Chondrocyte (in vitro differentiated cells): ENCODE data around the gene PPP1R2B. TPM values are rescaled to one million over a fixed set of nuclear protein-coding genes. Genes with fewer than 3 reads are reported as not detected.

Source experiments
- DNase-seq: peaks from one replicate; pipeline ENCODE4 v3.0.0; 2021; ENCODE audit warnings: mixed read lengths, low spot score
- H3K27ac Mint-ChIP-seq: one replicate; pipeline ENCODE4 v1.8.0; 2021; ENCODE audit warnings: mild to moderate bottlenecking, moderate library complexity, mixed read lengths; ENCODE audit not compliant: unreplicated experiment
- H3K27me3 Mint-ChIP-seq: 2 replicates; pipeline ENCODE4 v1.8.0; 2021; ENCODE audit warnings: low read depth, mixed read lengths
- H3K36me3 Mint-ChIP-seq: 2 replicates; pipeline ENCODE4 v1.8.0; 2021; ENCODE audit warnings: low read depth, mixed read lengths
- H3K4me1 Mint-ChIP-seq: 2 replicates; pipeline ENCODE4 v1.8.0; 2021; ENCODE audit warnings: low read depth, mild to moderate bottlenecking, mixed read lengths
- H3K4me3 Mint-ChIP-seq: one replicate; pipeline ENCODE4 v1.8.0; 2021; ENCODE audit warnings: mild to moderate bottlenecking, moderate library complexity, mixed read lengths; ENCODE audit not compliant: unreplicated experiment
- H3K9me3 Mint-ChIP-seq: 2 replicates; pipeline ENCODE4 v1.8.0; 2021; ENCODE audit warnings: low read depth, mixed read lengths
- CTCF ChIP-seq: fragments of 200-600 bp; sonication (generic); IDR thresholded peaks from 2 replicates; pipeline ENCODE4 v1.5.0; 2021; ENCODE audit warnings: antibody characterized with exemption, mild to moderate bottlenecking, moderate library complexity
- total RNA-seq: library from RNA; stranded (reverse); gene quantifications from 3 replicates; pipeline ENCODE4 v1.2.1, GENCODE V29; 2021

PPP1R2B gene
- total RNA-seq, 1 donor from 2014 or later: not detected

DNA sequence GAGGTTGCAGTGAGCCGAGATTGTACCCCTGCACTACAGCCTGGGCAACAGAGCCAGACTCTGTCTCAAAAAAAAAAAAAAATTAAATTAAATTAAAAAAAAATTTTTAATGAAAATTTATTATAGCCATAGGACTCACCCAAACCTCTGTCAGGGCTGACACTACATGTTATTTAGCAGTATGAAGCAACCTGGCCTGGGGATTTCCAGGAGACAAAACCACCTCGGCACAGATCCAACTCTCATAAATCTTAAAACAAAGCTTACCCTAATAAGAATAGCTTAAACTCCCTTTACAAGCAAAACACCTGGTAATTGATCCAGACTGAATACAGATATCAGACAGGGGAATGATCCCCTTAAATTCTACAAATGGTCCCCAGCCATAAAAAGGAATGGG, 38.4 kb downstream of the PPP1R2B start:
- H3K27me3 Mint-ChIP-seq: peaks cover 32% of the 10 kb centered on the region
- no peaks in the 10 kb centered on the region for H3K9me3 Mint-ChIP-seq
- H3K36me3 Mint-ChIP-seq: no peaks in the 10 kb centered on the region
- H3K4me3 Mint-ChIP-seq: no peak overlapping the region
- DNase-seq: no peak
- H3K4me1 Mint-ChIP-seq: no peaks in the 10 kb centered on the region
- no peak overlapping the region for H3K27ac Mint-ChIP-seq
- TF ChIP-seq CTCF: no peak

GRCh38 chr5:156892223-156892622, 42.1 kb downstream of the PPP1R2B start:
- Mint-ChIP-seq H3K27me3 (peaks cover 21% of the 10 kb centered on the region), H3K36me3 (no peaks in the 10 kb centered on the region), H3K27ac (no peak overlapping the region), H3K4me3 (no peak overlapping the region), H3K9me3 (no peaks in the 10 kb centered on the region), H3K4me1 (no peaks in the 10 kb centered on the region)
- no peak for TF ChIP-seq CTCF
- DNase-seq: no peak

GRCh38 chr5:156892864-156893263, 42.8 kb downstream of the PPP1R2B start:
- Mint-ChIP-seq H3K4me3 (no peak overlapping the region), H3K27me3 (peaks cover 21% of the 10 kb centered on the region), H3K4me1 (no peaks in the 10 kb centered on the region), H3K9me3 (no peaks in the 10 kb centered on the region), H3K27ac (no peak overlapping the region), H3K36me3 (no peaks in the 10 kb centered on the region)
- no peak for DNase-seq
- TF ChIP-seq CTCF: no peak

DNA sequence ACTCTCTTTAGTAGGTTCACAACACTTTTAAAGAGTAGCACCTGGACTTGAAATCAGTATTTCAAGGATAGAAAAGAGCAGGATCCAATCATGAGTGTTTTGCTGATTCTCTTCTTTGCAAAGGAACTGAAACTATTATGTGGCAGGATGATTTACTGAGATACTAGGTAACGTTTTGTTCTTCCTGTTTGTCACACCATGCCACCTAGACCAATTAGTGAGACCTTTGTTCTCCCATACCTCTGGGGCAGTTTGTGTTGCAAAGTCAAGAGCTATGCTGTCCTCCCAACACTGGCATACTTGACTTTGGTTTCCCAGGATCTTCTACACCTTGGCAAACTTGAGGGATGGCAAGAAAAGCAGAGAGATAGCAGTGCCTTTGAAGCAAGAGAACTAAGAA, 43.4 kb downstream of the PPP1R2B start:
- H3K27me3 Mint-ChIP-seq: peaks cover 21% of the 10 kb centered on the region
- DNase-seq: no peak
- no peaks in the 10 kb centered on the region for H3K36me3 Mint-ChIP-seq
- H3K4me3 Mint-ChIP-seq: no peak overlapping the region
- no peaks in the 10 kb centered on the region for H3K4me1 Mint-ChIP-seq
- H3K27ac Mint-ChIP-seq: no peak overlapping the region
- TF ChIP-seq CTCF: no peak
- no peaks in the 10 kb centered on the region for H3K9me3 Mint-ChIP-seq

DNA sequence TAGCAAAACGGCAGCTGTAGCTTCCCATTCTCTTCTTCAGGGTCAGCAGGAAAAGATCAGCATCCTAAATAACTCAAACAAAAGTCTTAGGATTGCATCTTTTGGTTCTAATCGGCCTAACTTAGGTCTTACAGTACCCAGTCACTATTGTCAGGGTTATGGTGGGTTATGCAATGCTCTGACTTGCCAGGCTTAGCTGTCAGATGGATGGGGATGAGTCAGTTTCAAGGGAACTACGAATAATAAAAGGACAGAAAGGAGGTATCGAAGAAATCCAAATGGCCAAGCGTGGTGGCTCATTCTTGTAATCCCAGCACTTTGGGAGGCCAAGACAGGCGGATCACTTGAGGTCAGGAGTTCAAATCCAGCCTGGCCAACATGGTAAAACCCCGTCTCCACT, 46.5 kb downstream of the PPP1R2B start:
- no peak overlapping the region for H3K4me3 Mint-ChIP-seq
- H3K27me3 Mint-ChIP-seq: peaks cover 5% of the 10 kb centered on the region
- no peak for DNase-seq
- no peak for TF ChIP-seq CTCF
- H3K27ac Mint-ChIP-seq: no peak overlapping the region
- H3K9me3 Mint-ChIP-seq: no peaks in the 10 kb centered on the region
- no peaks in the 10 kb centered on the region for H3K4me1 Mint-ChIP-seq
- H3K36me3 Mint-ChIP-seq: no peaks in the 10 kb centered on the region

Other genes with a start within 250 kb of the PPP1R2B start
- not detected in 3 replicates for gene TIMD4, start 112.9 kb downstream of the PPP1R2B start, total RNA-seq
- gene HAVCR1, start 208.8 kb downstream of the PPP1R2B start, total RNA-seq: 0.15 TPM in 1 of 3 replicates, not detected in the others